Activated CD8-positive, alpha-beta memory T cell treated with anti-CD3 and anti-CD28 coated beads, Interleukin-2, amount 50 U/mL, for 1 hour (primary cell): Measurements from ENCODE around the gene BCAR3.
"Not testable (repeated sequence)": the region's sequence is repeated elsewhere in the genome, so short reads cannot be mapped to it uniquely, and the experiment has no call there.

Experiments used
- DNase-seq: peaks from one replicate; pipeline ENCODE4 v3.0.0-alpha.2; 2020; ENCODE audit errors: extremely low read depth

The BCAR3 gene

GRCh38 chr1:93669369-93669768 lies 12.3 kb downstream of the BCAR3 start:
- DNase-seq: no peak

DNA sequence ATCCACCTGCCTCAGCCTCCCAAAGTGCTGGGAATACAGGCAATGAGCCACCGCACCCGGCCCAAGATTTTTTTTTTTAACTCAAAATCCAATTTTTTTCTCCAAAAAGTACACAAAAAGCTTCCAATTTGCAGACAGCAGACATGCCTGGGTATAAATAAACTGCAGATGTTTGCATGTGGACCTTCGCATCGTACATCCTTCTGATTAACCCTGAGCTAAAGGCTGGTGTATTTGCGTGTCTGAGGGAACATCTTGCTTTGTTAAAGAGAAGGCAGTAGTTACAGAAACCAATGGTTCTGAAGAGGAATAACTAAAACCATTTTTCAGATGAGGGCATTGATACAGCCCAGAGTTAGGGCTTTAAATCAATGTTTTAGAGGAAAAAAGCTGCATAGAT lies 12.7 kb downstream of the BCAR3 start:
- no peak for DNase-seq

DNA sequence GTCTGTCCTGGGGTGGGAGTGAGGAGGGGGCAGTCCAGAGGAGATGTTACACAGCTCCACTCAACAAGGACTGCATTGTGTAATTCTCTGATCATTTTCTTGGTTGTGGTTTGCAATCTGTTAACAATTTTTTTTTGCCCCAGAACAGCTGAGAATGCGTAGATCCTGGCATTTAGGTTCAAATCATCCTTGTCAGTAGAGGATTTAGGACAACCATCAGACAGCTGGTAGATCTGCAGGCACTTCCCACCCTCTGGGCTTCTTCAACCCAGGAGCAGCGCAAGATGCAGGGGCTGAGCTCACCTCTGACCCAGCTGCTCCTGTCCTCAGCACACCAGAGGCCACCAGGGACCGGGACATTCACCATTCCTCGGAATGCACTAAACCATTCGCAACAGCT lies 13.5 kb downstream of the BCAR3 start:
- DNase-seq: no peak

DNA sequence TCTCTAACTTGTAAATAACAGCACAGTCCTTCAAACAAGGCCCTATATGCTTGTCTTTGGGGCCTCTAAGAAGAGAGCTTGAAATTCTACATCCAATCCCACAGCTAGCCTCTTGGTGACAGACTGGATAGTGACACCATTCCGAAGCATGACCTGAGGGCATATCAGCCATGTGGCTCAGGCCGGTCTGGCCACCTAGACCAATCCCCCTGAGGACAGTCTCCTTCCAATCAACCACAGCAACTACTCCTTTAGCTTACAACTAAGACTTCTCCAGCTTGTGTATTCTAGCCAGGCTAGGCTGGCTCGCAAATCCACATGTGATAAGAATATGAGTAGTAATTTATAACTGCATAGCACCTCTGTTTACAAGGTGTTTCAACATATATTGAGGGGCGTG lies 14.0 kb downstream of the BCAR3 start:
- no peak for DNase-seq

DNA sequence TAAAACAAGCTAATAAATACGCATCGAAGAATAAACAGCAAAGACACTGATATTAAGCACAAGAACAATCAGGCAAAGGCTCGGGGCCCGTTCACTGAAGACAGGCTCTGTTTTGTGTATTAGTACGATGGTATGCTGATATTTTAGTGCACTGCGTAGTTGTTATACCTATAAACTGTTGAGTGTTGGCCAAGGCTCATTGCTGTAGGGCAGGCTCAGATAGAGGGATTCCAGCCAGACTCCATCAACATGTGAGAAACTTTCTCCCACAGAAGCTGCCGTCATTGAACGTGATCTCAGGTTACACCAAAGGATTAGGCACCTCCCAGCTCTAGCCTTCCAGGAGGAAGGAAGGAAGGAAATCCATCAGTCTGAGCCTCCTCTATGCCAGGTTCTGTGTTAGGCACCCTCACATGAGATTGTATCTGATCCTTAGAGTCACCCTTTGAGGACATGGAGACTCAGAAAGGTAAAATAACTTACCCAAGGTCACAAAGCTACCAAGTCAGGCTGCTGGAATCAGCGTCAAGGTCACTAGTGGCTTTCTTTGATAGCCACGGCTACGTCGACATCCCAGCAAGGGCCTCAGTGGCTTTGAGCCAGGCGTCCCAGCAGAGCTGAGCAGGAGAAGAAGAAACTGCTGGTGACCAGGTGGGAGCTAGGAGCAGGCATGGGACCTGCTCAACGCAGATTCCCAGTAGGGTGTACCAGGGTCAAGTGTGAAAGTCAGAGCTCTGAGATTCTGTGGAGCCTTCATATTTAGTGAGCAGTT lies 14.8 kb downstream of the BCAR3 start:
- DNase-seq: no peak

DNA sequence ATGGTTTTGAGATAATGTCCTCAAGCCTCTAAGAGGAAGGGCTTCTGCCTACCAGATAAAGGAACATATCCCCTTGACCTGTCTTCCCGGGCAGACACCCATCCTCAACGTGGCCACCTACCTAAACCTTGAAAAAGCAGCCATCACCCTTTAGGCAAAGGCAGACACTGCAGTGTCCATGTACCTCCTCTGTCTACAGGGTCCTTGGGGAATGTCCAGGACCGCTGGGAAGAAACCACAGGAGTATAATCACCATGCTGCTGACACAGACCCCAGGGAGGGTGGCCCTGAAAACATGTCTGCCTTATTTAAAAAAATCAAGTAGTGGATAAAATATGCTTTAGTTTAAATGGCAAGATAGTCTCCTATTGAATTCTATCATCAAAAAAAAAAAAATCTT lies 16.6 kb downstream of the BCAR3 start:
- no peak for DNase-seq

GRCh38 chr1:93663208-93663614 lies 18.4 kb downstream of the BCAR3 start:
- no peak for DNase-seq

- DNase-seq: no peak
Measured at GRCh38 chr1:93662481-93663207, 19.0 kb downstream of the BCAR3 start.

- no peak for DNase-seq
Measured at GRCh38 chr1:93661829-93662474, 19.7 kb downstream of the BCAR3 start.

DNA sequence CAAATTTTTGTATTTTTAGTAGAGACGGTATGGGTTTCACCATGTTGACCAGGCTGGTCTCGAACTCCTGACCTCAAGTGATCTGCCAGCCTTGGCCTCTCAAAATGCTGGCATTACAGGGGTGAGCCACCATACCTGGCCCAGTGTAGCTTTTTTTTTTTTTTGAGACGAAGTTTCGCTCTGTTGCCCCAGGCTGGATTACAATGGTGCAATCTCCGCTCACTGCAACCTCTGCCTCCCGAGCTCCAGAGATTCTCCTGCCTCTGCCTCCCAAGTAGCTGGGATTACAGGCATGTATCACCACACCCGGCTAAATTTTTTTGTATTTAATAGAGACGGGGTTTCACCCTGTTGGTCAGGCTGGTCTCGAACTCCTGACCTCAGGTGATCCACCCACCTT lies 20.3 kb downstream of the BCAR3 start:
- not testable (repeated sequence) for DNase-seq

- no peak for DNase-seq
Measured at GRCh38 chr1:93659822-93660503, 21.7 kb downstream of the BCAR3 start.

DNA sequence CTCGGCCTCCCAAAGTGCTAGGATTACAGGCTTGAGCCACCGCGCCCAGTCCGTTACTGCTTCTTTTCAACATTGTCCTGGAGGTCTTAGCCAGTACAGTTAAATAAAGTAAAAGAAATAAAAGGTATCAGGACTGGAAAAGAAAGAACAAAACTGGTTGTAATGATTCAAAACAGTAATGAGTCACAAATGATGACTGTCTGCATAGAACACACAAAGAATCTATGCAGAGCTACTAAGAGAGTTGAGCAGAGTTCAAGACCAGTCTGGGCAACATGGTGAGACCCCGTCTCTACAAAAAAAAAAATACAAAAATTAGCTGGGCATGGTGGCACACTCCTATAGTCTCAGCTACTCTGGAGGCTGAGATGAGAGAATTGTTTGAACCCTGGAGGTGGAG lies 23.4 kb downstream of the BCAR3 start:
- no peak for DNase-seq

DNA sequence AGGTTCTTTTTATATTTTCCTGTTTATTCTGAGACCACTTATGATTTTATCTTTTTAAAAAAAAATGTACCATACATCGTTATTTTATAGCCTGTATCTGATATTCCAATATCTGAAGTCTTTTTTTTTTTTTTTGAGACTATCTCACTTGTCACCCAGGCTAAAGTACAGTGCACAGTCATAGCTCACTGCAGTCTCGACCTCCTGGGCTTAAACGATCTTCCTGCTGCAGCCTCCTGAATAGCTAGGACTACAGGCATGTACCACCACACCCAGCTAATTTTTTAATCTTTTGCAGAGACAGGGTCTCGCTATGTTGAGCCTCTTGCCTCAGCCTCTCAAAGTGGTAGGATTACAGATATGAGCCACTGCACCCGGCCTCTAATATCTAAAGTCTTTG lies 25.1 kb downstream of the BCAR3 start:
- no peak for DNase-seq

DNA sequence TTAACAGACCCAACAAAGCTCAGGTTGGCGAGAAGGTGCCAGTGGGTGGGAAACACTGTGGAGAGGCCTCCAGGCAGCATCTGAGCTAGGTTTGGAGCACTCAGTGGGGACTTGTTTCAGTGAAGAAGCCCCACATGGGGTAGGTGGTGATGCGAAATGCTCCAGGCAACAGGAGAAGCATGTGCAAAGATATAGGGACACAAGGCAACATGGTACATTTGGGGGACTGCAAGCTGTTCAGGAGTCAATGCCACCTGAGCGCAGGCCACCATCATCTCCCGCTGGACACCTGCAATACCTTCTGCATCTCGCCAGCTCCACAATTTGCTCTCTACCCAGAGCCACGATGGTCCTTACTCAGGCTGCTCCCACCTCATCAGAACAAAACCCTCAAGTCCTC lies 28.0 kb downstream of the BCAR3 start:
- no peak for DNase-seq

- no peak for DNase-seq
Measured at GRCh38 chr1:93652323-93652949, 29.2 kb downstream of the BCAR3 start.

- no peak for DNase-seq
Measured at GRCh38 chr1:93651695-93652094, 29.9 kb downstream of the BCAR3 start.

DNA sequence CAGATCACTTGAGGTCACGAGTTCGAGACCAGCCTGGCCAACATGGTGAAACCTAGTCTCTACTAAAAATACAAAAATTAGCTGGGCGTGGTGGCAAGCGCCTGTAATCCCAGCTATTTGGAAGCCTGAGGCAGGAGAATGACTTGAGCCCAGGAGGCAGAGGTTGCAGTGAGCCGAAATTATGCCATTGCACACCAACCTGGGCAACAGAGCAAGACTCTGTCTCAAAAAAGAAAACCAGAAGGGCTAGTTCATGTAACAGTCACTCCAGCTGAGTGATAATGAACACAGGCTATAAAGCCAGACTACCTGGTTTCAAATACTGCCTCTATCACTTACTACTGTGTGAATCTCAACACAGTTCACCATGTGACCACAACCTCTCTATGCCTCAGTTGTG lies 31.5 kb downstream of the BCAR3 start:
- DNase-seq: not testable (repeated sequence)

DNA sequence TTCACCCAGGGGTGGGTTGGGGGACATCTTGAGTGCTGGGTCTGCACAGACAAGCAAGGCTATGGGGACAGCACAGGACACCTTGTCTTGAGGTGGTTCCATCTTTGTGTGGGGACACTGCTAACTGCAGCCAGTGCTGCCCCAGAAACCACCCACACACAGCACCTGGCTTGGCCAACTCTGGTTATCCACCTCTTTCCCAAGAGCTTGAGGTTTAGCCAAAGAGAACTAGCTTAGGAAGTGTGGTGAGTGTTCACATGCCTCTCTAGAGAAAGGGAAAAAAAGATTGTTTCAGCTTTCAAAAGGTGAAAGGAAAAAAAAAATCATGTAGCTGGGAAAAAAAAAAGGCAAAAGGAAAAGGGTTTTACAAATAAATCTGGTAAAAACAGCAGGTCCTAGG lies 32.4 kb downstream of the BCAR3 start:
- DNase-seq: no peak

DNA sequence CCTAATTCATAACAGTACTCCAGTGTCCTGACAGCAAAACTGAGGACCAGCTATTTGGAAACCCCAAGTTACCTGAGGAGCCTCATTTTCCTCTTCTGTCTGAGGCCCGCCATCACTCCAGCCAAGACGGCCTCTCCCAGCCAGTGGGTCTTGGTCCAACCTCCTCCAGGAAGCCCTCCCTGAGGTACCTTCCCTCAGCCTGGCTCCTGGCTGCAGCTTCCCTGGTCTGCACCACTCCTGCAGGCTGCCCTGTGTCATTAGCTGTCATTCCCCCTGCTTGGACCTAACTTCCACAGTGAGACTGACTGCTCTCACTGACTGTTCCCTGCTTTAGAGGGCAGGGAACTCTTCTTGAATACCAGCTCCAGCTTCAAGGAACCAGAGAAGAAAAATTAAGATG lies 33.0 kb downstream of the BCAR3 start:
- no peak for DNase-seq

DNA sequence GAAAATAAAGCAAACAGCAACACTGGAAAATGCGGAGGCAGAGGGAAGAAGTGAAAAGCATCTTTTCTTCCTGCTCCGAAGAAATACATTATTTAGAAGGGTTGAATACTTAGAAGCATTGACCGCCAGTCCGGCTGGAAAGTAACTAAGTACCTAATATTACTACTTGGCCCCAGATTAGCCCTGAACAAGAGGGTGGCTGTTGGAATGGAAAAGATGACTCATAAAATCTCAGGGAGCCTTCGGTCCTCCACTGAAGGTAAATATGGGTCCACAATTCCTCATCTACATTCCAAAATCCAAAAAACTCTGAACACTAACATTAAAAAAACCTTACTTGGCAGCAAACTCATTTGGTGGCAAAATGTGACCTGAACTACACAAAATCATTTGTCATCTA lies 40.1 kb downstream of the BCAR3 start:
- DNase-seq: no peak

DNA sequence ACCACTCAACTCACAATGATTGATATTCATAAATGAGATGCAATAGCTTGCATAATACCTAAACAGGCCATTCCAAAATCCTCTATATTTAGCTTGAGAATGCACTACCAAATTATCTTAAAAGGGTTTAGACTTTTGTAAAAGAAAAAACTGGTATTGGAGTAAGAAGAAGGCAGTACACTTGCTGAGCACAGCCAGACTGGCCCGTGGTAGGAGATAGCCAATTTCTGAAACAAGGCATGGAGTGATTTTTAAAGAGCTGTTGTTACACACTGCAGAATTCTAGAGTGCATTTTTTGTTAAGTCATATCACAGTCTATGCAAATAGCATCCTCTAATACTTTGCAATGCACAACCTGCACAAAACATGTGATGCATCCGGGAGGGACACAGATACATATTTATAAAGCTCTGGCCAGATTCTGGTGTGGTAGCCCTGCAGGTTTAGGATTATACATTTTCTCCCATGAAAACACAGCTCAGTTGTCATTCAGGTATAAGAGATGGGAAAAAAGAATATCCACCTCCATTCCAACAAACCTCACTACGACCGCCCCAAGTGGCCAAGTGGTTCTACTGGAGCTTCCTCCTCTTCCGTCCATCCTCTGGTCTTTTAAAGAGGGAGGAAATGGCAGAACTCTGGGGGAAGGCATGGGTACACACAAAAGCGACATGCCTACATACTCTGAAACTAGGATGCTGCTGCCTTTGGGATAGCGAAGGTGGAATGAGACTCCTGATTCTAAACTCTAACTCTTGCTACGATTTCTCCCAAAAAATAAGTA lies 40.8 kb downstream of the BCAR3 start:
- DNase-seq: no peak
